HepG2 (cell line): Measurements from ENCODE around the gene ARHGEF11. TPM values are rescaled to one million over a fixed set of nuclear protein-coding genes. Genes with fewer than 3 reads are reported as not detected.

Experiments used
- ARID2 ChIP-seq: sonication (generic); formaldehyde crosslinking; IDR thresholded peaks from 2 replicates; pipeline ENCODE4 v1.8.1; 2022; ENCODE audit warnings: mild to moderate bottlenecking, missing genetic modification reagents, borderline replicate concordance
- ATF5 ChIP-seq: sonication (generic); formaldehyde crosslinking; IDR thresholded peaks from 2 replicates; pipeline ENCODE4 v1.4.0; 2020; ENCODE audit warnings: mild to moderate bottlenecking, low read depth, missing genetic modification reagents
- BCL6 ChIP-seq: IDR thresholded peaks from 2 replicates; pipeline ENCODE4 v1.6.1; 2016; ENCODE audit warnings: missing genetic modification reagents, missing compliant biosample characterization
- GATAD2A ChIP-seq: IDR thresholded peaks from 2 replicates; pipeline ENCODE4 v1.6.1; 2016
- HCFC1 ChIP-seq: fragments of 150-350 bp; IDR thresholded peaks from 2 replicates; pipeline ENCODE4 v1.6.1; 2014; ENCODE audit warnings: low read depth, low read length
- HMGA1 ChIP-seq: sonication (generic); formaldehyde crosslinking; conservative IDR thresholded peaks from 2 replicates; pipeline ENCODE4 v1.4.0; 2020; ENCODE audit warnings: missing genetic modification reagents
- HNF1B ChIP-seq: sonication (generic); formaldehyde crosslinking; IDR thresholded peaks from 2 replicates; pipeline ENCODE4 v1.5.1; 2020; ENCODE audit warnings: mild to moderate bottlenecking, moderate library complexity, missing genetic modification reagents
- HNRNPUL1 ChIP-seq: fragments of 200-400 bp; formaldehyde crosslinking; IDR thresholded peaks from 2 replicates; pipeline ENCODE4 v1.6.1; 2017; ENCODE audit warnings: low read depth, mild to moderate bottlenecking, low read length, moderate library complexity
- HOXA5 ChIP-seq: sonication (generic); formaldehyde crosslinking; IDR thresholded peaks from 2 replicates; pipeline ENCODE4 v1.4.0; 2020; ENCODE audit warnings: missing genetic modification reagents
- JARID2 ChIP-seq: sonication (generic); formaldehyde crosslinking; IDR thresholded peaks from 2 replicates; pipeline ENCODE4 v1.8.1; 2023; ENCODE audit warnings: missing genetic modification reagents, inconsistent platforms; ENCODE audit not compliant: insufficient replicate concordance
- KLF9 ChIP-seq: IDR thresholded peaks from 2 replicates; pipeline ENCODE4 v1.6.1; 2016; ENCODE audit warnings: low read depth
- NFE2 ChIP-seq: sonication (generic); formaldehyde crosslinking; IDR thresholded peaks from 2 replicates; pipeline ENCODE4 v1.4.0; 2020; ENCODE audit warnings: missing genetic modification reagents
- SKI ChIP-seq: fragments of 450-650 bp; IDR thresholded peaks from one replicate; pipeline ENCODE4 v1.6.1; 2018; ENCODE audit warnings: mild to moderate bottlenecking; ENCODE audit not compliant: partially characterized antibody
- SRSF9 ChIP-seq: fragments of 200-400 bp; formaldehyde crosslinking; IDR thresholded peaks from 2 replicates; pipeline ENCODE4 v1.6.1; 2018; ENCODE audit warnings: borderline replicate concordance, mild to moderate bottlenecking, low read depth, low read length; ENCODE audit not compliant: insufficient read depth, poor library complexity, severe bottlenecking
- TCF7 ChIP-seq: sonication (generic); IDR thresholded peaks from 2 replicates; pipeline ENCODE4 v1.6.1; 2016; ENCODE audit warnings: antibody characterized with exemption, low read depth
- ZBTB20 ChIP-seq: sonication (generic); formaldehyde crosslinking; IDR thresholded peaks from 2 replicates; pipeline ENCODE4 v1.8.1; 2023; ENCODE audit warnings: missing genetic modification reagents, low read depth, mild to moderate bottlenecking, borderline replicate concordance
- ZBTB26 ChIP-seq: IDR thresholded peaks from 2 replicates; pipeline ENCODE4 v1.6.1; 2016; ENCODE audit warnings: missing compliant biosample characterization, missing genetic modification reagents, borderline replicate concordance
- ZFAT ChIP-seq: sonication (generic); formaldehyde crosslinking; conservative IDR thresholded peaks from 2 replicates; pipeline ENCODE4 v1.8.1; 2023; ENCODE audit warnings: missing genetic modification reagents, inconsistent platforms
- ZFP91 ChIP-seq: sonication (generic); formaldehyde crosslinking; IDR thresholded peaks from 2 replicates; pipeline ENCODE4 v1.9.0; 2022; ENCODE audit warnings: missing genetic modification reagents, mild to moderate bottlenecking, borderline replicate concordance
- ZKSCAN1 ChIP-seq: fragments of 150-350 bp; IDR thresholded peaks from 2 replicates; pipeline ENCODE4 v1.6.1; 2014; ENCODE audit warnings: low read length
- ZNF101 ChIP-seq: sonication (generic); formaldehyde crosslinking; IDR thresholded peaks from 2 replicates; pipeline ENCODE4 v1.4.0; 2020; ENCODE audit warnings: mild to moderate bottlenecking, low read depth, missing genetic modification reagents, borderline replicate concordance
- ZNF282 ChIP-seq: fragments of 450-650 bp; IDR thresholded peaks from 2 replicates; pipeline ENCODE4 v1.6.1; 2018; ENCODE audit not compliant: partially characterized antibody
- ZNF333 ChIP-seq: sonication (generic); formaldehyde crosslinking; IDR thresholded peaks from 2 replicates; pipeline ENCODE4 v1.4.0; 2020; ENCODE audit warnings: mild to moderate bottlenecking, missing genetic modification reagents, borderline replicate concordance
- ZNF34 ChIP-seq: sonication (generic); formaldehyde crosslinking; IDR thresholded peaks from 2 replicates; pipeline ENCODE4 v1.4.0; 2020; ENCODE audit warnings: mild to moderate bottlenecking, missing genetic modification reagents, borderline replicate concordance
- ZNF446 ChIP-seq: sonication (generic); formaldehyde crosslinking; IDR thresholded peaks from 2 replicates; pipeline ENCODE4 v1.5.0; 2020; ENCODE audit warnings: mild to moderate bottlenecking, missing genetic modification reagents
- ZNF564 ChIP-seq: sonication (generic); formaldehyde crosslinking; IDR thresholded peaks from 2 replicates; pipeline ENCODE4 v1.8.1; 2023; ENCODE audit warnings: mild to moderate bottlenecking, missing genetic modification reagents
- polyA plus RNA-seq, 8 experiments: library from polyadenylated mRNA; depleted of rRNA in 3 of 8; stranded (reverse) in 7 of 8; unstranded in 1 of 8; fragments of >200 nt; fragmentation: Illumina TruSeq in 4 of 8; extraction: Trizol in 4 of 8; gene quantifications; 2 replicates each; pipeline versions ENCODE4 v1.2.1 to v1.2.3, GENCODE V29; 2011 to 2016; ENCODE audit warnings: low read depth in 4 of 8, missing spikeins in 1 of 8, mixed read lengths in 1 of 8; ENCODE audit not compliant: insufficient read depth in 1 of 8
- total RNA-seq, 5 experiments: library from RNA; depleted of rRNA; stranded (reverse); fragments of >200 nt; fragmentation: Illumina TruSeq; extraction: Trizol; gene quantifications; 2 replicates each; pipeline ENCODE4 v1.2.3, GENCODE V29; 2016; ENCODE audit warnings: low read depth in 1 of 5

The ARHGEF11 gene
- total and polyA plus RNA-seq, 2 of the 13 experiments (the other 11 are each of a cell fraction or from before 2014, with no cell fraction given): 16.5 to 21.2 TPM

GRCh38 chr1:156927215-156928042 is 118.1 kb downstream of the ARHGEF11 start (continued):
- peak; percentile 37; the same call in 1 of the 2 replicates for TF ChIP-seq ZFP91
- TF ChIP-seq HOXA5 (CRISPR knock-in tag): no peak
- 0 out of 2 replicates have a peak, but pooled peaks have one; percentile 24 for TF ChIP-seq ZNF564 (CRISPR knock-in tag)
- no peak for TF ChIP-seq ATF5 (CRISPR knock-in tag)
- no peak for TF ChIP-seq KLF9
- TF ChIP-seq NFE2 (CRISPR knock-in tag): no peak
- no peak for TF ChIP-seq HNRNPUL1
- no peak for TF ChIP-seq SRSF9
- TF ChIP-seq ZNF282: no peak
- TF ChIP-seq ZNF446 (CRISPR knock-in tag): no peak
- no peak for TF ChIP-seq JARID2 (CRISPR knock-in tag)
- no peak for TF ChIP-seq ZBTB20 (CRISPR knock-in tag)
- TF ChIP-seq ZNF34: no peak
- TF ChIP-seq ZKSCAN1: no peak
- TF ChIP-seq SKI: no peak
- TF ChIP-seq HNF1B (CRISPR knock-in tag): no peak
- TF ChIP-seq HCFC1: no peak
- TF ChIP-seq TCF7: no peak
- TF ChIP-seq GATAD2A: 0 out of 2 replicates have a peak, but pooled peaks have one; percentile 12
- 0 out of 2 replicates have a peak, but pooled peaks have one; percentile 53 for TF ChIP-seq ARID2 (CRISPR knock-in tag)
- no peak for TF ChIP-seq HMGA1 (CRISPR knock-in tag)
- TF ChIP-seq BCL6 (CRISPR knock-in tag): no peak
- no peak for TF ChIP-seq ZBTB26 (CRISPR knock-in tag)
- no peak for TF ChIP-seq ZNF333
- no peak for TF ChIP-seq ZNF101 (CRISPR knock-in tag)
- no peak for TF ChIP-seq ZFAT
